Kidney (tissue), 14 donors: ENCODE data around the gene AKR7A3. TPM values are rescaled to one million over a fixed set of nuclear protein-coding genes. Genes with fewer than 3 reads are reported as not detected.

ENCODE experiments used
- DNase-seq, 5 donors: peaks; one replicate each; pipeline ENCODE4 v3.0.0-alpha.2; 2013 to 2020
- FAIRE-seq: peaks from 2 replicates; lab custom pipeline; 2012; peaks lifted over from hg19 to GRCh38; lab: Jason Lieb, UNC
- H3K27ac ChIP-seq, 2 donors: one replicate each; pipeline ENCODE4 v1.7.0; 2013; ENCODE audit warnings: low read depth in 2 of 2, low read length in 2 of 2, inconsistent platforms in 1 of 2
- H3K27me3 ChIP-seq: one replicate; pipeline ENCODE4 v1.7.1; 2013; ENCODE audit warnings: low read length, inconsistent platforms; ENCODE audit not compliant: control insufficient read depth, insufficient read depth
- H3K36me3 ChIP-seq, 3 donors: one replicate each; pipeline versions ENCODE4 v1.7.0 to v1.7.1; 2013; ENCODE audit warnings: low read length in 3 of 3, control low read depth in 1 of 3, inconsistent platforms in 1 of 3; ENCODE audit not compliant: insufficient read depth in 3 of 3, control insufficient read depth in 2 of 3
- H3K4me1 ChIP-seq, 3 donors: one replicate each; pipeline versions ENCODE4 v1.7.0 to v1.7.1; 2013; ENCODE audit warnings: low read length in 3 of 3, inconsistent platforms in 1 of 3, low read depth in 1 of 3; ENCODE audit not compliant: control insufficient read depth in 2 of 3, insufficient read depth in 2 of 3
- H3K4me3 ChIP-seq, 3 donors: one replicate each; pipeline versions ENCODE4 v1.7.0 to v1.8.1; 2013; ENCODE audit warnings: low read length in 3 of 3, control low read depth in 1 of 3, inconsistent platforms in 1 of 3
- H3K9ac ChIP-seq, 3 donors: one replicate each; pipeline versions ENCODE4 v1.7.0 to v1.7.1; 2013; ENCODE audit warnings: low read length in 3 of 3, control low read depth in 1 of 3, inconsistent platforms in 1 of 3
- H3K9me3 ChIP-seq, 3 donors: one replicate each; pipeline versions ENCODE4 v1.7.0 to v1.7.1; 2013; ENCODE audit warnings: low read length in 3 of 3, control low read depth in 1 of 3, inconsistent platforms in 1 of 3; ENCODE audit not compliant: control insufficient read depth in 2 of 3, insufficient read depth in 1 of 3
- intact Hi-C: fragments of 100-400 bp; cut with DNase I; formaldehyde crosslinking; loops from one replicate; pipeline ENCODE4 v1.11.1; 2022
- polyA plus RNA-seq: library from polyadenylated mRNA; stranded (reverse); fragments of 350-450 nt; fragmentation: Illumina TruSeq; extraction: RNeasy Lipid Tissue Mini Kit (QIAGEN cat#74804); gene quantifications from one replicate; pipeline ENCODE4 v1.2.3, GENCODE V29; 2014; ENCODE audit warnings: low read depth, low replicate concordance; ENCODE audit not compliant: insufficient read depth
- total RNA-seq: library from RNA; stranded (reverse); fragmentation: NEBNext Ultra II Directional; extraction: Animal tissue kit (Norgen Biotek cat#: 25700); gene quantifications from one replicate; pipeline ENCODE4 v1.2.1, GENCODE V29; 2021
- TF ChIP-seq, protein P1 (sequence below): IDR thresholded peaks from 3 replicates; pipeline ENCODE4 v1.5.1; 2012; ENCODE audit warnings: mild to moderate bottlenecking, moderate library complexity, borderline replicate concordance; ENCODE audit not compliant: insufficient read depth; ENCODE audit errors: extremely low read depth
- donor health status: control.
- donor health status: control.
- donor health status: control.
- donor health status: control.
- donor health status: control.
- donor health status: DM: yes; HTN: yes; CAD: no.
- donor health status: Normal renal cell carcinoma (clear cell type).

The AKR7A3 gene
- total and polyA plus RNA-seq, 2 donors from 2014 or later, result 6.2 to 108 TPM

- intact Hi-C loops, result no loop called here
- H3K36me3 ChIP-seq, result peaks cover 0 to 24% (median 8%) of the 10 kb centered on the region in 3 donors
- peaks cover 0 to 21% (median 13%) of the 10 kb centered on the region in 3 donors for H3K4me1 ChIP-seq
- DNase-seq, result no peak
- no peaks in the 10 kb centered on the region for H3K9me3 ChIP-seq
- FAIRE-seq, result no peak
- H3K4me3 ChIP-seq, result no peak overlapping the region
- TF ChIP-seq, protein P1, sequence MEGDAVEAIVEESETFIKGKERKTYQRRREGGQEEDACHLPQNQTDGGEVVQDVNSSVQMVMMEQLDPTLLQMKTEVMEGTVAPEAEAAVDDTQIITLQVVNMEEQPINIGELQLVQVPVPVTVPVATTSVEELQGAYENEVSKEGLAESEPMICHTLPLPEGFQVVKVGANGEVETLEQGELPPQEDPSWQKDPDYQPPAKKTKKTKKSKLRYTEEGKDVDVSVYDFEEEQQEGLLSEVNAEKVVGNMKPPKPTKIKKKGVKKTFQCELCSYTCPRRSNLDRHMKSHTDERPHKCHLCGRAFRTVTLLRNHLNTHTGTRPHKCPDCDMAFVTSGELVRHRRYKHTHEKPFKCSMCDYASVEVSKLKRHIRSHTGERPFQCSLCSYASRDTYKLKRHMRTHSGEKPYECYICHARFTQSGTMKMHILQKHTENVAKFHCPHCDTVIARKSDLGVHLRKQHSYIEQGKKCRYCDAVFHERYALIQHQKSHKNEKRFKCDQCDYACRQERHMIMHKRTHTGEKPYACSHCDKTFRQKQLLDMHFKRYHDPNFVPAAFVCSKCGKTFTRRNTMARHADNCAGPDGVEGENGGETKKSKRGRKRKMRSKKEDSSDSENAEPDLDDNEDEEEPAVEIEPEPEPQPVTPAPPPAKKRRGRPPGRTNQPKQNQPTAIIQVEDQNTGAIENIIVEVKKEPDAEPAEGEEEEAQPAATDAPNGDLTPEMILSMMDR, result no peak
- H3K27me3 ChIP-seq, result no peaks in the 10 kb centered on the region
- no peak overlapping the region for H3K27ac ChIP-seq
- H3K9ac ChIP-seq, result peak overlapping the region in 1 of 3 donors; percentile 31
Measured at GRCh38 chr1:19310061-19310460, 21.5 kb upstream of the AKR7A3 start.

- Histone ChIP-seq H3K9ac (no peak overlapping the region), H3K4me1 (peaks cover 0 to 18% (median 13%) of the 10 kb centered on the region in 3 donors), H3K27me3 (no peaks in the 10 kb centered on the region), H3K36me3 (peaks cover 0 to 29% (median 12%) of the 10 kb centered on the region in 3 donors), H3K27ac (no peak overlapping the region), H3K9me3 (no peaks in the 10 kb centered on the region), H3K4me3 (no peak overlapping the region)
- DNase-seq, result peak in 2 of 5 donors; percentile 13 to 83
- FAIRE-seq, result no peak
- TF ChIP-seq, protein P1, result no peak
- intact Hi-C loops, result no loop called here
Measured at GRCh38 chr1:19309123-19309813, 20.7 kb upstream of the AKR7A3 start.

DNA sequence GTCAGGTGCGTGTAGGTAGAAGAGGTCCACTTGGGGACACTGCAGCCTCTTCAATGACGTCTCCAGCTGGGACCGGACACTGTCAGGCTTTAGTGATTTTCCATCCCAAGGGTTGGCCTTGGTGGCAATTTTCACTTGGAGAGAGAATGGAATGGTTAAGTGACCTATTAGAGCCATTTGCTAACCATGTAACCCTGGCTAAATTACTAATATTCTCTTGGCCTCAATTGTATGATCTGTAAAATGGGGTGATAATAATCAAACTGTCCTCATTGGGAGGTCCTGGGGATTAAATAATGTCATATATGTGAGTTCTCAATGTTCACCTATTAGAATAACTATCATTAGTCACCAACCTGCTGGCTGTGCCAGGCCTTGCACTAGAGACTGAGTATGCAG lies 19.9 kb upstream of the AKR7A3 start:
- FAIRE-seq, result no peak

More for the DNA sequence above, 19.9 kb upstream of the AKR7A3 start:
- no peak for DNase-seq
- peaks cover 0 to 16% (median 13%) of the 10 kb centered on the region in 3 donors for H3K4me1 ChIP-seq
- H3K9me3 ChIP-seq, result no peaks in the 10 kb centered on the region
- TF ChIP-seq, protein P1, result no peak
- no peak overlapping the region for H3K9ac ChIP-seq
- H3K36me3 ChIP-seq, result peaks cover 0 to 37% (median 17%) of the 10 kb centered on the region in 3 donors
- intact Hi-C loops, result no loop called here
- H3K27me3 ChIP-seq, result no peaks in the 10 kb centered on the region
- no peak overlapping the region for H3K4me3 ChIP-seq
- no peak overlapping the region for H3K27ac ChIP-seq
